H1 (cell line): ENCODE data around the gene IPO9. TPM values are rescaled to one million over a fixed set of nuclear protein-coding genes. Genes with fewer than 3 reads are reported as not detected.

Experiments used
- CTCF ChIA-PET: fragments of 300-600 bp; sonication (Branson Sonifier 250); formaldehyde crosslinking; loops from one replicate; lab custom pipeline; 2021; ENCODE audit not compliant: partially characterized antibody; lab: Charles Lee
- POLR2A ChIA-PET: fragments of 300-600 bp; sonication (Branson Sonifier 250); formaldehyde crosslinking; loops from one replicate; lab custom pipeline; 2021; ENCODE audit warnings: inconsistent platforms; ENCODE audit not compliant: partially characterized antibody; lab: Charles Lee
- DNase-seq, 2 experiments: peaks; one replicate each; pipeline versions ENCODE4 v3.0.0 to v3.0.0-alpha.2; 2010 to 2022; ENCODE audit warnings: low spot score in 2 of 2, low read depth in 1 of 2, mixed read lengths in 1 of 2
- FAIRE-seq: peaks from 2 replicates; lab custom pipeline; 2011; peaks lifted over from hg19 to GRCh38; lab: Jason Lieb, UNC
- H2AFZ ChIP-seq: 2 replicates; pipeline ENCODE4 v1.8.1; 2012; ENCODE audit warnings: low read length, inconsistent platforms
- H2AK5ac ChIP-seq: 2 replicates; pipeline ENCODE4 v1.6.1; 2013; ENCODE audit warnings: low read depth, low read length
- H2BK120ac ChIP-seq: replicated peaks from 2 replicates; pipeline ENCODE3; 2013; ENCODE audit warnings: low read depth, low read length, inconsistent platforms
- H2BK12ac ChIP-seq: 2 replicates; pipeline ENCODE4 v1.6.1; 2013; ENCODE audit warnings: low read depth, low read length
- H2BK15ac ChIP-seq: 2 replicates; pipeline ENCODE4 v1.6.1; 2013; ENCODE audit warnings: low read length
- H2BK20ac ChIP-seq: 2 replicates; pipeline ENCODE4 v1.6.1; 2013; ENCODE audit warnings: low read length
- H2BK5ac ChIP-seq: 2 replicates; pipeline ENCODE4 v1.6.1; 2013; ENCODE audit warnings: low read depth, low read length
- H3K14ac ChIP-seq: 2 replicates; pipeline ENCODE4 v1.6.1; 2013; ENCODE audit warnings: inconsistent platforms; ENCODE audit not compliant: insufficient read length
- H3K18ac ChIP-seq: 2 replicates; pipeline ENCODE4 v1.6.1; 2013; ENCODE audit warnings: low read length; ENCODE audit errors: extremely low read depth
- H3K23ac ChIP-seq: 2 replicates; pipeline ENCODE4 v1.6.1; 2013; ENCODE audit warnings: inconsistent platforms; ENCODE audit not compliant: insufficient read length
- H3K23me2 ChIP-seq: 2 replicates; pipeline ENCODE4 v1.6.1; 2013; ENCODE audit warnings: low read depth, low read length
- H3K27ac ChIP-seq: 2 replicates; pipeline ENCODE4 v1.6.1; 2011; ENCODE audit warnings: low read depth, low read length, inconsistent platforms
- H3K27me3 ChIP-seq, 4 experiments: replicated peaks in 1 of 4; 1 replicate in 1 of 4; 2 replicates in 3 of 4; pipeline versions ENCODE4 v1.6.1 to v1.8.1; 2011 to 2013; ENCODE audit warnings: low read length in 3 of 4, mild to moderate bottlenecking in 3 of 4, inconsistent platforms in 2 of 4, mixed read lengths in 2 of 4, moderate library complexity in 1 of 4; ENCODE audit not compliant: control insufficient read depth in 3 of 4, insufficient read depth in 3 of 4; ENCODE audit errors: extremely low read depth in 1 of 4
- H3K36me3 ChIP-seq, 4 experiments: 2 replicates each; pipeline versions ENCODE4 v1.6.1 to v1.8.1; 2011 to 2013; ENCODE audit warnings: mild to moderate bottlenecking in 4 of 4, low read length in 3 of 4, moderate library complexity in 2 of 4, control low read depth in 1 of 4, inconsistent platforms in 1 of 4; ENCODE audit not compliant: insufficient read depth in 4 of 4, control insufficient read depth in 2 of 4
- H3K4ac ChIP-seq: replicated peaks from 2 replicates; pipeline ENCODE3; 2013; ENCODE audit warnings: low read length, low read depth, mixed read lengths, inconsistent platforms; ENCODE audit not compliant: insufficient read length
- H3K4me1 ChIP-seq, 4 experiments: replicated peaks in 1 of 4; 1 replicate in 1 of 4; 2 replicates in 3 of 4; pipeline versions ENCODE4 v1.6.1 to v1.8.1; 2011 to 2013; ENCODE audit warnings: low read length in 3 of 4, inconsistent platforms in 2 of 4, mixed read lengths in 1 of 4; ENCODE audit not compliant: insufficient read depth in 4 of 4, control insufficient read depth in 3 of 4
- H3K4me2 ChIP-seq, 2 experiments: 2 replicates each; pipeline versions ENCODE4 v1.6.1 to v1.8.1; 2011 to 2013; ENCODE audit warnings: low read depth in 2 of 2, low read length in 2 of 2, control low read depth in 1 of 2, inconsistent platforms in 1 of 2, mild to moderate bottlenecking in 1 of 2; ENCODE audit not compliant: insufficient read depth in 1 of 2
- H3K4me3 ChIP-seq, 4 experiments: fragments of 200-600, 300-600 bp in 1 of 4; sonication (generic), shearing (Covaris generic), sonication (Bioruptor Twin) in 1 of 4; 2 replicates each; pipeline versions ENCODE4 v1.5.1 to v1.8.1; 2011 to 2016; ENCODE audit warnings: low read length in 4 of 4, low read depth in 3 of 4, control low read depth in 2 of 4, inconsistent platforms in 2 of 4, mild to moderate bottlenecking in 2 of 4, mixed read lengths in 1 of 4, moderate library complexity in 1 of 4; ENCODE audit not compliant: insufficient read depth in 2 of 4; ENCODE audit errors: extremely low read depth in 1 of 4
- H3K56ac ChIP-seq: replicated peaks from 2 replicates; pipeline ENCODE3; 2013; ENCODE audit warnings: low read depth, mild to moderate bottlenecking, mixed read lengths, low read length, inconsistent platforms; ENCODE audit not compliant: insufficient read length
- H3K79me1 ChIP-seq: 2 replicates; pipeline ENCODE4 v1.6.1; 2013; ENCODE audit warnings: low read depth, low read length, control low read depth
- H3K79me2 ChIP-seq, 2 experiments: 2 replicates each; pipeline versions ENCODE4 v1.6.1 to v1.8.1; 2012 to 2013; ENCODE audit warnings: low read length in 2 of 2, mild to moderate bottlenecking in 2 of 2, inconsistent platforms in 1 of 2; ENCODE audit not compliant: insufficient read depth in 2 of 2, control insufficient read depth in 1 of 2
- H3K9ac ChIP-seq, 4 experiments: replicated peaks in 1 of 4; 1 replicate in 1 of 4; 2 replicates in 3 of 4; pipeline versions ENCODE4 v1.6.1 to v1.8.1; 2011 to 2013; ENCODE audit warnings: low read depth in 3 of 4, low read length in 3 of 4, control low read depth in 2 of 4, mild to moderate bottlenecking in 2 of 4, moderate library complexity in 2 of 4, inconsistent platforms in 1 of 4; ENCODE audit errors: extremely low read depth in 1 of 4
- H3K9me3 ChIP-seq, 2 experiments: 2 replicates each; pipeline versions ENCODE4 v1.6.1 to v1.8.1; 2012 to 2013; ENCODE audit warnings: mild to moderate bottlenecking in 2 of 2, moderate library complexity in 2 of 2, control low read depth in 1 of 2, inconsistent platforms in 1 of 2, low read depth in 1 of 2, low read length in 1 of 2, mixed read lengths in 1 of 2; ENCODE audit not compliant: insufficient read depth in 2 of 2
- H4K20me1 ChIP-seq, 2 experiments: replicated peaks in 1 of 2; 2 replicates each; pipeline versions ENCODE3 to v1.8.1; 2011 to 2013; ENCODE audit warnings: inconsistent platforms in 2 of 2, low read length in 2 of 2, mild to moderate bottlenecking in 1 of 2; ENCODE audit not compliant: insufficient read depth in 2 of 2, control insufficient read depth in 1 of 2
- H4K5ac ChIP-seq: 2 replicates; pipeline ENCODE4 v1.6.1; 2013; ENCODE audit warnings: low read length, low read depth, mixed read lengths, inconsistent platforms; ENCODE audit not compliant: insufficient read length
- H4K8ac ChIP-seq: 2 replicates; pipeline ENCODE4 v1.8.0; 2013; ENCODE audit warnings: mild to moderate bottlenecking, moderate library complexity, low read length, inconsistent platforms; ENCODE audit not compliant: insufficient read depth; ENCODE audit errors: extremely low read depth
- H4K91ac ChIP-seq: replicated peaks from 2 replicates; pipeline ENCODE3; 2013; ENCODE audit warnings: low read length, mixed read lengths, inconsistent platforms; ENCODE audit not compliant: insufficient read length
- ASH2L ChIP-seq: fragments of 200-600, 300-600 bp; sonication (generic); IDR thresholded peaks from one replicate; pipeline ENCODE4 v1.7.1; 2017; ENCODE audit warnings: low read length
- CBX5 ChIP-seq: fragments of 300-800, 300-1000 bp; sonication (generic); IDR thresholded peaks from 2 replicates; pipeline ENCODE4 v1.7.1; 2016; ENCODE audit warnings: antibody characterized with exemption, low read length, low read depth
- CHD2 ChIP-seq: IDR thresholded peaks from 2 replicates; pipeline ENCODE4 v1.6.1; 2012; ENCODE audit warnings: low read length, improper control_type of control experiment
- EGR1 ChIP-seq: IDR thresholded peaks from 2 replicates; pipeline ENCODE4 v1.6.1; 2011; ENCODE audit warnings: low read depth, low read length, borderline replicate concordance
- GABPA ChIP-seq: IDR thresholded peaks from 2 replicates; pipeline ENCODE4 v1.6.1; 2011; ENCODE audit warnings: mild to moderate bottlenecking, low read length, moderate library complexity, borderline replicate concordance; ENCODE audit not compliant: insufficient read depth
- HDAC6 ChIP-seq: IDR thresholded peaks from one replicate; pipeline ENCODE4 v1.7.1; 2012; ENCODE audit warnings: low read depth, mild to moderate bottlenecking, inconsistent platforms, low read length, moderate library complexity
- JUN ChIP-seq: IDR thresholded peaks from 2 replicates; pipeline ENCODE4 v1.6.1; 2011; ENCODE audit warnings: low read depth, mild to moderate bottlenecking, improper control_type of control experiment, low read length
- MAFK ChIP-seq: IDR thresholded peaks from 2 replicates; pipeline ENCODE4 v1.6.1; 2012; ENCODE audit warnings: low read depth, mild to moderate bottlenecking, improper control_type of control experiment, low read length
- PHF8 ChIP-seq: fragments of 200-600 bp; sonication (generic); conservative IDR thresholded peaks from 2 replicates; pipeline ENCODE4 v1.7.1; 2012; ENCODE audit warnings: low read depth, mild to moderate bottlenecking, inconsistent platforms, low read length, moderate library complexity
- POU5F1 ChIP-seq: IDR thresholded peaks from 2 replicates; pipeline ENCODE4 v1.6.1; 2011; ENCODE audit warnings: low read depth, mild to moderate bottlenecking, low read length, moderate library complexity
- RAD21 ChIP-seq, 2 experiments: IDR thresholded peaks in 1 of 2; conservative IDR thresholded peaks in 1 of 2; 2 replicates each; pipeline ENCODE4 v1.6.1; 2011; ENCODE audit warnings: low read depth in 2 of 2, low read length in 2 of 2, improper control_type of control experiment in 1 of 2, inconsistent platforms in 1 of 2, mild to moderate bottlenecking in 1 of 2, moderate library complexity in 1 of 2
- RFX5 ChIP-seq: IDR thresholded peaks from 2 replicates; pipeline ENCODE4 v1.6.1; 2011; ENCODE audit warnings: low read depth, low read length, improper control_type of control experiment, borderline replicate concordance
- SAP30 ChIP-seq: fragments of 300-600 bp; sonication (generic); IDR thresholded peaks from 2 replicates; pipeline ENCODE4 v1.7.1; 2012; ENCODE audit warnings: low read length, moderate library complexity, mild to moderate bottlenecking, inconsistent platforms; ENCODE audit not compliant: insufficient read depth, insufficient replicate concordance
- SP1 ChIP-seq: IDR thresholded peaks from 2 replicates; pipeline ENCODE4 v1.6.1; 2011; ENCODE audit warnings: low read depth, low read length
- SP4 ChIP-seq: IDR thresholded peaks from 2 replicates; pipeline ENCODE4 v1.6.1; 2012; ENCODE audit warnings: low read length, inconsistent platforms
- YY1 ChIP-seq: IDR thresholded peaks from 2 replicates; pipeline ENCODE4 v1.6.1; 2011; ENCODE audit warnings: low read depth, mild to moderate bottlenecking, low read length
- WGBS, 2 experiments: shearing (Covaris generic) in 1 of 2; methylation state at CpG; one replicate each; pipeline versions ENCODE4 v1.1.6 to v1.1.7; 2013 to 2015; ENCODE audit warnings: low lambda C conversion rate in 2 of 2, mixed read lengths in 2 of 2, inconsistent platforms in 1 of 2, low coverage in 1 of 2, missing lambda C conversion rate in 1 of 2; ENCODE audit not compliant: insufficient replicate concordance in 2 of 2, insufficient coverage in 1 of 2, insufficient read length in 1 of 2; ENCODE audit errors: extremely low coverage in 1 of 2, missing lambda C conversion rate in 1 of 2; 5-methylcytosine and 5-hydroxymethylcytosine counted together
- polyA plus RNA-seq, 7 experiments: library from polyadenylated mRNA; depleted of rRNA in 3 of 7; stranded (reverse) in 5 of 7; unstranded in 2 of 7; fragments of >200 nt in 5 of 7; fragments of 200-250 nt in 2 of 7; gene quantifications; 1 replicate in 5 of 7; 2 replicates in 1 of 7; 4 replicates in 1 of 7; pipeline versions ENCODE4 v1.2.1 to v1.2.3, GENCODE V29; 2011 to 2013; ENCODE audit warnings: missing spikeins in 2 of 7, mixed read lengths in 2 of 7
- total RNA-seq: library from RNA; stranded (reverse); fragmentation: NEBNext Ultra II Directional; extraction: Animal tissue kit (Norgen Biotek cat#: 25700); gene quantifications from 2 replicates; pipeline ENCODE4 v1.2.1, GENCODE V29; 2021

Gene IPO9
- total and polyA plus RNA-seq, 2 of the 8 experiments (the other 6 are each of a cell fraction or from before 2014, with no cell fraction given): 61.0 to 122 TPM

DNA sequence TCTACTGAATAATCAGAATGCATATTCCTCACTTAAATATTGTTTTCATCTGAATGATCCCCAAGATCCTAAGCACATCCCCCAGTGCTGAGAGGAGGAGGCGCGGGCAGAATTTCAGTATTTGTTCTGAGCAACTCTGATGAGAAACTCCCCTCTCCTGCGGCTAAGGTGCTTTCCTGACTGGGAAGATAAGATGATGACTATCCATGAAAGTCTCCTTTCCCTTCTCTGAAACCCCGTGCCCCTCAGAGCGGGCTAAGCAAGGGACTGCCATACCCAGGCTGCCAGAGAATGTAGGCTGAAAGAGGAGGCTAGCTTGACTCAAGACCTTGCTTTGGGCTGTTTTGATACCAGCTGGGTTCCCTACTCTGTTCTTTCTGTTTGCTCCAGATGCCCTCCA is 39.7 kb upstream of the IPO9 start:
- Histone ChIP-seq H3K79me2 (no peaks in the 10 kb centered on the region), H3K56ac (no peak overlapping the region), H2BK20ac (no peak overlapping the region), H4K8ac (no peak overlapping the region), H3K4me3 (no peak overlapping the region), H2BK5ac (no peak overlapping the region), H3K14ac (no peak overlapping the region), H4K20me1 (no peaks in the 10 kb centered on the region), H2BK15ac (no peak overlapping the region), H2BK12ac (no peak overlapping the region), H3K36me3 (peaks cover 20 to 59% (median 40%) of the 10 kb centered on the region in 4 experiments), H4K91ac (no peak overlapping the region), H3K79me1 (no peaks in the 10 kb centered on the region), H3K4me1 (no peaks in the 10 kb centered on the region), H2BK120ac (no peak overlapping the region), H3K18ac (no peak overlapping the region), H3K9ac (no peak overlapping the region), H3K23me2 (no peaks in the 10 kb centered on the region), H2AK5ac (no peak overlapping the region), H2AFZ (no peak overlapping the region), H4K5ac (no peak overlapping the region), H3K4ac (no peak overlapping the region), H3K27me3 (no peaks in the 10 kb centered on the region), H3K4me2 (no peak overlapping the region), H3K27ac (no peak overlapping the region), H3K23ac (no peak overlapping the region), H3K9me3 (no peaks in the 10 kb centered on the region)
- no peak for FAIRE-seq
- POLR2A ChIA-PET: no interaction called here
- no peak for DNase-seq
- CTCF ChIA-PET: interaction anchor here (1.3 to 19.1 kb wide), 5 partner anchors 12 to 230 kb away, joined by 7 to 823 read pairs (median 13); no protein-coding TSS in a partner anchor
- WGBS, 2 experiments: 89% methylated on average over 5 of the region's 5 CpGs; no CpG with 5 or more reads in 1 of the 2 experiments
- TF ChIP-seq GABPA (no peak), RFX5 (no peak), CBX5 (no peak), PHF8 (no peak), MAFK (no peak), HDAC6 (no peak), RAD21 (IDR thresholded peaks at IDR 0.05 in 1 of 2, conservative IDR thresholded peaks at IDR 0.05 in 1 of 2; ENCODE audit: low read depth in 2 of 2, low read length in 2 of 2) (no peak), SAP30 (no peak), SP4 (no peak), POU5F1 (no peak), EGR1 (no peak), SP1 (no peak), YY1 (no peak), JUN (no peak), CHD2 (no peak), ASH2L (no peak)
